ENCODE data around the gene DCXR. TPM values are rescaled to one million over a fixed set of nuclear protein-coding genes. Genes with fewer than 3 reads are reported as not detected.

The DCXR gene
- total and polyA plus RNA-seq, 2 of the 4 experiments (the other 2 are of a cell fraction) = 36.6 to 139 TPM

GRCh38 chr17:82028246-82028645, 9.3 kb downstream of the DCXR start:
- intact Hi-C loops (cut with micrococcal nuclease) (no loop called here), dilution Hi-C loops (cut with HindIII; ENCODE audit: low sequenced_read_pairs, unreplicated experiment) (no loop called here), in situ Hi-C loops (cut with MboI; ENCODE audit: low sequenced_read_pairs) (no loop called here)
- ChIA-PET POLR2A (ENCODE audit: unreplicated experiment) (no interaction called here), CTCF (no interaction called here)
- Histone ChIP-seq H2BK15ac (ENCODE audit: low read depth, low read length) (no peak overlapping the region), H4K91ac (ENCODE audit: insufficient read depth, low read depth, low read length) (no peak overlapping the region), H2BK5ac (ENCODE audit: low read depth, low read length, poor library complexity, severe bottlenecking) (no peak overlapping the region), H2BK120ac (ENCODE audit: low read depth, low read length) (no peak overlapping the region), H3K9me3 (ENCODE audit: control insufficient read depth, insufficient read depth, low read length) (no peaks in the 10 kb centered on the region), H3K27me3 (ENCODE audit: control insufficient read depth, insufficient read depth, low read length) (no peaks in the 10 kb centered on the region), H3K23ac (ENCODE audit: low read depth, low read length) (no peak overlapping the region), H3K9me1 (ENCODE audit: insufficient read depth, low read length) (no peaks in the 10 kb centered on the region), H3K56ac (ENCODE audit: extremely low read depth, insufficient read depth, low read length) (no peak overlapping the region), H2AK5ac (ENCODE audit: low read depth, low read length) (no peak overlapping the region), H3K27ac (ENCODE audit: insufficient read depth, low read length) (no peak overlapping the region), H2AK9ac (replicated peaks; ENCODE audit: low read depth, low read length, poor library complexity) (no peak overlapping the region), H3K14ac (replicated peaks; ENCODE audit: low read depth, low read length) (no peak overlapping the region), H2AFZ (replicated peaks; ENCODE audit: low read length, poor library complexity) (no peak overlapping the region), H3K36me3 (ENCODE audit: control insufficient read depth, insufficient read depth, low read length) (peaks cover 2% of the 10 kb centered on the region), H3K4me2 (ENCODE audit: low read depth, low read length) (no peak overlapping the region), H3K79me1 (ENCODE audit: low read depth in 1 of 2, low read length in 2 of 2) (peaks cover 5 to 14% of the 10 kb centered on the region in 2 experiments), H3K4me1 (ENCODE audit: control insufficient read depth, insufficient read depth, low read length) (peaks cover 9% of the 10 kb centered on the region), H4K8ac (ENCODE audit: low read depth in 2 of 2, low read length in 2 of 2) (no peak overlapping the region), H3K9ac (ENCODE audit: low read depth, low read length) (no peak overlapping the region), H3K4ac (ENCODE audit: low read depth, low read length) (no peak overlapping the region), H2BK20ac (ENCODE audit: low read depth, low read length) (no peak overlapping the region), H3K18ac (ENCODE audit: low read depth, low read length) (no peak overlapping the region), H4K5ac (ENCODE audit: low read depth, low read length) (no peak overlapping the region), H4K20me1 (ENCODE audit: insufficient read depth, low read length) (no peaks in the 10 kb centered on the region; the same call in 1 of the 2 replicates), H3K4me3 (ENCODE audit: insufficient read depth, low read depth, low read length) (no peak overlapping the region)
- WGBS, 2 experiments (ENCODE audit: extremely low coverage in 2 of 2, insufficient read length in 1 of 2) = 94% methylated on average over 12 of the region's 13 CpGs; no CpG with 5 or more reads in 1 of the 2 experiments
- TF ChIP-seq BHLHE40 (IDR thresholded peaks at IDR 0.05; ENCODE audit: low read depth, low read length) (no peak), USF2 (IDR thresholded peaks at IDR 0.05; ENCODE audit: low read depth, low read length) (no peak), NFE2L2 (IDR thresholded peaks at IDR 0.05; ENCODE audit: low read depth, low read length) (no peak), FOS (IDR thresholded peaks at IDR 0.05; ENCODE audit: low read depth, low read length) (no peak), ELK1 (IDR thresholded peaks at IDR 0.05; ENCODE audit: borderline replicate concordance, low read depth, low read length) (no peak), SMC3 (IDR thresholded peaks at IDR 0.05; ENCODE audit: low read depth, low read length) (no peak), MXI1 (IDR thresholded peaks at IDR 0.05; ENCODE audit: borderline replicate concordance, low read depth, low read length) (no peak), RCOR1 (IDR thresholded peaks at IDR 0.05; ENCODE audit: insufficient replicate concordance, low read length) (no peak), MAFK (IDR thresholded peaks at IDR 0.05; ENCODE audit: low read depth, low read length) (no peak), POLR2A (IDR thresholded peaks at IDR 0.05; ENCODE audit: low read depth, low read length) (no peak), RFX5 (IDR thresholded peaks at IDR 0.05; ENCODE audit: low read depth, low read length) (no peak), CEBPB (IDR thresholded peaks at IDR 0.05; ENCODE audit: low read depth, low read length) (no peak), RAD21 (IDR thresholded peaks at IDR 0.05; ENCODE audit: low read length) (no peak), CTCF (conservative IDR thresholded peaks at IDR 0.05; ENCODE audit: low read depth, low read length) (no peak), MAZ (IDR thresholded peaks at IDR 0.05; ENCODE audit: borderline replicate concordance, low read depth, low read length) (no peak), CHD1 (IDR thresholded peaks at IDR 0.05; ENCODE audit: low read depth, low read length) (no peak)
- ATAC-seq (ENCODE audit: low read depth) = no peak
- BruUV-seq (replicated peaks) = no TSS peak
- DNase-seq = no peak

Data from IMR-90 (cell line).